ENCODE data around the gene DNAJC24.

GRCh38 chr11:31480930-31481329 lies 111.3 kb downstream of the DNAJC24 start:
- TF ChIP-seq RAD21 (conservative IDR thresholded peaks at IDR 0.05) (no peak), CTCF (IDR thresholded peaks at IDR 0.05; ENCODE audit: poor library complexity, severe bottlenecking) (no peak)
